GM10266 (cell line): ENCODE data around the gene LPCAT2.

Experiments
- DNase-seq: peaks from one replicate; pipeline ENCODE4 v3.0.0; 2012; ENCODE audit errors: extremely low spot score
- TF ChIP-seq, protein P1 (sequence below): IDR thresholded peaks from 2 replicates; pipeline ENCODE4 v1.5.1; 2012; ENCODE audit warnings: mild to moderate bottlenecking, low read depth; ENCODE audit not compliant: control insufficient read depth, insufficient read depth; ENCODE audit errors: missing control alignments

The LPCAT2 gene

DNA sequence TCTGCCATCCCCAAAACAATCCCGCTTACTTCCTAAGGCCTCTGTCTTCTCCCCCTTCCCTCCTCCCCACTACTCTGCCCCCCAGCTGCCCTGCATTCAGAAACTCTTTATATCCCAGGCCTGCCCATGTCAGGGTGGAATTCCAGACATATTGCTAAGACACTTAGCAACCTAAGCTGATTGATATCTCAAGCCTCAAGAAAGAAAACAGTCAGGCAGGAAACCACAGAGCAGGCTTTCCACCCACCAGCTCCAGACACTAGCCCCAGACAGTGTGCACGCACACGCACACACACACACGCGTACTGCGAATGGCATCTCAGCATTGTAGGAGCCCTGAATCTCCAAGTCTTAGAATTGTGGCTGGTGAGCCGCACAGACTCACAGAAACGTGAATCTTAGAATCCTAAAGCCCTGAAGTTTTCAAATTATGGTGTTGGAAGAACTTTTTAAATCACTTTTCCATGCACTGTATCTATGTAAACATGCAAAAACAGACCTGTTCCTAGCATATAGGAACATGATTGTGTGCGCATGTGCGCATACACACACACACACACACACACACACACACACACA lies 8.8 kb upstream of the LPCAT2 start:
- TF ChIP-seq, protein P1, sequence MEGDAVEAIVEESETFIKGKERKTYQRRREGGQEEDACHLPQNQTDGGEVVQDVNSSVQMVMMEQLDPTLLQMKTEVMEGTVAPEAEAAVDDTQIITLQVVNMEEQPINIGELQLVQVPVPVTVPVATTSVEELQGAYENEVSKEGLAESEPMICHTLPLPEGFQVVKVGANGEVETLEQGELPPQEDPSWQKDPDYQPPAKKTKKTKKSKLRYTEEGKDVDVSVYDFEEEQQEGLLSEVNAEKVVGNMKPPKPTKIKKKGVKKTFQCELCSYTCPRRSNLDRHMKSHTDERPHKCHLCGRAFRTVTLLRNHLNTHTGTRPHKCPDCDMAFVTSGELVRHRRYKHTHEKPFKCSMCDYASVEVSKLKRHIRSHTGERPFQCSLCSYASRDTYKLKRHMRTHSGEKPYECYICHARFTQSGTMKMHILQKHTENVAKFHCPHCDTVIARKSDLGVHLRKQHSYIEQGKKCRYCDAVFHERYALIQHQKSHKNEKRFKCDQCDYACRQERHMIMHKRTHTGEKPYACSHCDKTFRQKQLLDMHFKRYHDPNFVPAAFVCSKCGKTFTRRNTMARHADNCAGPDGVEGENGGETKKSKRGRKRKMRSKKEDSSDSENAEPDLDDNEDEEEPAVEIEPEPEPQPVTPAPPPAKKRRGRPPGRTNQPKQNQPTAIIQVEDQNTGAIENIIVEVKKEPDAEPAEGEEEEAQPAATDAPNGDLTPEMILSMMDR, result no peak
- no peak for DNase-seq

DNA sequence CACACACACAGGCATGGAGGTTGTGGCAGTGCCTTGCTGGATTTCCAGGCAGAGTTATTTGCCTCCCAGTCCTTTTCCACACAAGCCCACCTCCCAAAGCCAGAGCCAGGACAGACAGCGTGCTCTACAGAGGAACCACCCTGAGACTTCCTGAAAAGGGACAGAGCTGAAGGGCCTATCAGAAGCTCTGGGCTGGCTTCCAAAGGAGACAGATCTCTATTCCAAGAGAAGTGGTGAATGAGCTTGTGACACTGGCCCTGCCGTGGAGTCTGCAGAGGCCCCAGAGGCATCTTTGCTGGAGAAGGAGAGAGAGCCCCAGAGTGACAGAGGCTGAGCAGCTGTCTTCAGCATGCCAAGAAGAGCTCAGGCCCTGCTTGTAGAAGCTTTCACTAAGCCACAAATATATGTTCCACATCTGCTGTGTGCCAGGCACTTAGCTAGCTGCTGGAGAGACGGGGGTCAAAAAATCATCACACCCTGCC lies 8.3 kb upstream of the LPCAT2 start:
- no peak for DNase-seq
- TF ChIP-seq, protein P1, result no peak

DNA sequence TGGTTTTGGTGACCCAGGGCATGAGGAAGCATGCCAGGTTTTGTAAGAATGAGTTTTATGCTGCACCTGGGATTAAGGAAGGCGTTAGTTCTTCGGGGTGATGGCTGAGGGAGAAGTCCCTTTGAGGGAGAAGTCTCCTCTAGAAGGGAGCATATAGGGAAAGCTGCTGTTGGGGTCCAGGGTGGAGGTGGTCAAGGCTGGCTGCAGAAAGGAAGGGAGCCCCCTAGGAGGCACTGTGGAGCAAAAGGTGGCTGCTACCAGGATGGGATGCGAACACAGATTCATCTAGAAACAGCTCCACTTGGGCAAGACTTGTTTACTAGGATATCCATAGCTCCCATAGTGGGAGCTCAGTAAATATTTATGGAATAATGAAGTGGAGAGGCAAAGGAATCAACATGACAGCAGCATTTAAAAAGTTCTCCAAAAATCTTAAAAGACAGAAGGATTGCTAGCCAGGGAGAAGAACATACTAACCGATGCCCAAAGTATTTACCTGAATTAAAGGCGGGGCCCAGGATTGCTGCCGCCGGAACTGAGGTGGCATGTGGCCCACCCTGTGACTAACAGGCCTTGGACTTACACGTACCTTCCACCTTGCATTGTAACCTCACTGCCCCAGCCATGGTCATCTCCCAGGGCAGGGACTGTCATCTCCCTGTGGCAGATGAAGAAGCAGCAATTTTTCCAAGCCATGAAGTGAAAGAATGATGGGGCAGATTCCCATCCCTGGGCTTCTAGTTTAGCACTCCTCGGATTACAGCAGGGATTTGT lies 7.1 kb upstream of the LPCAT2 start:
- TF ChIP-seq, protein P1, result no peak
- DNase-seq, result no peak

DNA sequence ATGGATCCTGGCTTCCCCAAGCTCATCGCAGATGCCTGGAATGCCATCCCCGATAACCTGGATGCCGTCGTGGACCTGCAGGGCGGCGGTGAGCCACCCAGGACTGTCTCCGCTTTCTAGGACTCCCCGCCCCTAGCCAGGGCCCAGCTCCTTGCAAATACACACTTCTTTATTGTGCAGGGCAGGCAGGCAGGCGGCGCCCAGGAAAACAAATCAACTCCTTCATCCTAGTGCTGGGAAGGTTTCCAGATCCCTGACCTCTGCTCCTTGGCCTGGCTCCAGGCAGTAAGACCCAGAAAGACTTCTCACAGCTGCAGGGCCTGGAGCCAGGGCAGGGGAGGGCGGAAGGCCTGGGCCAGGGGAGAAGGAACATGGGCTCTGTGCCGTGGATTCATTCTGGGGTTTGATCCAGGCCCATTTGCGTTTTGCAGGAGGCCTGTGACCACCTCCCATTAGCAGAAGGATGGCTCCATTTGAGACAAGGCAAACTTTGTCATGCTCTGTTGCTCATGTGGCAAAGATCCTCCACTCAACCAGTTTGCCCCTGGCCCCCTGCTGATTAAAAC lies 6.0 kb upstream of the LPCAT2 start:
- no peak for DNase-seq
- TF ChIP-seq, protein P1, result no peak

DNA sequence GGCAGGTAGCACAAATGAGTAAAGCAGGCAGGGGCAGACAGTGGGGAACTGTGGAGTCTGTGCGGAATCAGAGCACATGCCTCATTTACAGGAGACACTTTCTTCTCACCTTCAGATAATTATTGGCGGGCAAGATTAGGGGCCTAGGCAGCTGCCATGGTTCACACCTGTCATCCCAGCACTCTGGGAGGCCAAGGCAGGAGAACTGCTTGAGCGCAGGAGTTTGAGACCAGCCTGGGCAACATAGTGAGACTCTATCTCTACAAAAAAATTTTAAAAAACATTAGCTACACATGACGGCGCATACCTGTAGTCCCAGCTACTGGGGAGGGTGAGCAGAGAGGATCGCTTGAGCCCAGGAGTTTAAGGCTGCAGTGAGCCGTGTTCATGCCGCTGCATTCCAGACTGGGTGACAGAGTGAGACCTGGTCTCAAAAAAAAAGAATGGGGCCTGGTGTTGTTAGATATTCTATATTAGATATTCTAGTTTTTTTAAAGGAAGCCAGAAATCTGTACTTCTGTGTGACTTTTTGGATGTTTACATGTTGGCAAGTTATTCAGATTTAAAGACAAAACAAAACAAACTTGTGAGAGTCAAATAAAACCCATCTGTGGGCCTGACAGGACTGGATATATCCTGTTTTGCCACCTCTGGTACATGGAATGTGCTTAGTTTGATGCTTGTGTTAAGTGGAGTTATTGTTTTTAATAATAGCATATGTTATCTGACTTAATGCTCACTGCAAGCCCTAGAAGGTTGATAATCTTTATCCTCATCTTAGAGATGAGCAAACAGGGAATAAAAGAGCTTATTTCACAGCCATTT lies 4.9 kb upstream of the LPCAT2 start:
- TF ChIP-seq, protein P1, result no peak

DNA sequence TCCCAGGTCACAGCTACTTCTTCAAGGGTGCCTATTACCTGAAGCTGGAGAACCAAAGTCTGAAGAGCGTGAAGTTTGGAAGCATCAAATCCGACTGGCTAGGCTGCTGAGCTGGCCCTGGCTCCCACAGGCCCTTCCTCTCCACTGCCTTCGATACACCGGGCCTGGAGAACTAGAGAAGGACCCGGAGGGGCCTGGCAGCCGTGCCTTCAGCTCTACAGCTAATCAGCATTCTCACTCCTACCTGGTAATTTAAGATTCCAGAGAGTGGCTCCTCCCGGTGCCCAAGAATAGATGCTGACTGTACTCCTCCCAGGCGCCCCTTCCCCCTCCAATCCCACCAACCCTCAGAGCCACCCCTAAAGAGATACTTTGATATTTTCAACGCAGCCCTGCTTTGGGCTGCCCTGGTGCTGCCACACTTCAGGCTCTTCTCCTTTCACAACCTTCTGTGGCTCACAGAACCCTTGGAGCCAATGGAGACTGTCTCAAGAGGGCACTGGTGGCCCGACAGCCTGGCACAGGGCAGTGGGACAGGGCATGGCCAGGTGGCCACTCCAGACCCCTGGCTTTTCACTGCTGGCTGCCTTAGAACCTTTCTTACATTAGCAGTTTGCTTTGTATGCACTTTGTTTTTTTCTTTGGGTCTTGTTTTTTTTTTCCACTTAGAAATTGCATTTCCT lies 3.4 kb upstream of the LPCAT2 start:
- peak; percentile 5 for DNase-seq
- TF ChIP-seq, protein P1, result no peak

More for the DNA sequence above, 4.9 kb upstream of the LPCAT2 start:
- DNase-seq, result peak; percentile 3
